SK-N-SH (cell line): ENCODE measurements around the gene MICAL2. TPM values are rescaled to one million over a fixed set of nuclear protein-coding genes. Genes with fewer than 3 reads are reported as not detected.

Experiments
- CTCF ChIA-PET: fragments of 300-600, 350-600 bp; formaldehyde crosslinking; extraction: SDS; loops from one replicate; lab custom pipeline; 2021; lab: Yijun Ruan, JAX
- POLR2A ChIA-PET: fragments of 350-600 bp; sonication (Branson Sonifier 250); formaldehyde crosslinking; extraction: SDS; loops from one replicate; lab custom pipeline; 2020; ENCODE audit warnings: antibody characterized with exemption, inconsistent platforms; lab: Yijun Ruan, JAX
- DNase-seq: peaks from one replicate; pipeline ENCODE4 v3.0.0; 2012
- H2AFZ ChIP-seq: fragments of 200-600 bp; sonication (generic); 2 replicates; pipeline ENCODE4 v1.8.1; 2016; ENCODE audit warnings: antibody characterized with exemption, mild to moderate bottlenecking, low read depth
- H3F3A ChIP-seq: fragments of 200-600 bp; sonication (generic); replicated peaks from 2 replicates; pipeline ENCODE3; 2016; ENCODE audit warnings: antibody characterized with exemption, mild to moderate bottlenecking; ENCODE audit not compliant: insufficient read depth
- H3K27ac ChIP-seq, 2 experiments: fragments of 200-500 bp in 1 of 2; fragments of 200-600 bp in 1 of 2; sonication (Bioruptor generic) in 1 of 2; sonication (generic), shearing (Covaris generic) in 1 of 2; 2 replicates each; pipeline versions ENCODE4 v1.5.1 to v1.6.1; 2014 to 2016; ENCODE audit warnings: low read depth in 2 of 2, inconsistent platforms in 1 of 2, low read length in 1 of 2, mild to moderate bottlenecking in 1 of 2, mixed read lengths in 1 of 2
- H3K27me3 ChIP-seq: fragments of 200-600 bp; sonication (generic), shearing (Covaris generic); 2 replicates; pipeline ENCODE4 v1.6.1; 2016; ENCODE audit warnings: mixed run types; ENCODE audit not compliant: insufficient read depth
- H3K36me3 ChIP-seq, 2 experiments: fragments of 200-500 bp in 1 of 2; fragments of 200-600 bp in 1 of 2; sonication (Bioruptor generic) in 1 of 2; sonication (generic) in 1 of 2; replicated peaks in 1 of 2; 2 replicates each; pipeline versions ENCODE3 to v1.5.1; 2014 to 2016; ENCODE audit warnings: low read length in 1 of 2, mild to moderate bottlenecking in 1 of 2; ENCODE audit not compliant: insufficient read depth in 2 of 2, control insufficient read depth in 1 of 2
- H3K4me1 ChIP-seq, 2 experiments: fragments of 200-500 bp in 1 of 2; fragments of 200-600 bp in 1 of 2; sonication (Bioruptor generic) in 1 of 2; sonication (generic), shearing (Covaris generic) in 1 of 2; 2 replicates each; pipeline versions ENCODE4 v1.5.1 to v1.6.1; 2014 to 2016; ENCODE audit warnings: low read depth in 1 of 2, low read length in 1 of 2, mixed run types in 1 of 2; ENCODE audit not compliant: insufficient read depth in 2 of 2, control insufficient read depth in 1 of 2
- H3K4me2 ChIP-seq: fragments of 200-600 bp; sonication (generic), shearing (Covaris generic); 2 replicates; pipeline ENCODE4 v1.6.1; 2017; ENCODE audit warnings: mixed run types
- H3K4me3 ChIP-seq, 2 experiments: fragments of 200-500 bp in 1 of 2; fragments of 200-600 bp in 1 of 2; sonication (Bioruptor generic) in 1 of 2; sonication (generic), shearing (Covaris generic) in 1 of 2; 2 replicates each; pipeline versions ENCODE4 v1.5.1 to v1.8.1; 2014 to 2016; ENCODE audit warnings: low read depth in 2 of 2, inconsistent platforms in 1 of 2, low read length in 1 of 2, mild to moderate bottlenecking in 1 of 2, mixed read lengths in 1 of 2, moderate library complexity in 1 of 2
- H3K79me2 ChIP-seq: fragments of 200-600 bp; sonication (generic); 2 replicates; pipeline ENCODE4 v1.8.1; 2017; ENCODE audit warnings: mild to moderate bottlenecking; ENCODE audit not compliant: insufficient read depth
- H3K9ac ChIP-seq: fragments of 200-600 bp; sonication (generic); 2 replicates; pipeline ENCODE4 v1.6.1; 2017; ENCODE audit warnings: mixed run types
- H3K9me2 ChIP-seq: fragments of 200-600 bp; sonication (generic); 2 replicates; pipeline ENCODE4 v1.6.1; 2017; ENCODE audit warnings: mixed run types
- H3K9me3 ChIP-seq: fragments of 200-600 bp; sonication (generic); 2 replicates; pipeline ENCODE4 v1.6.1; 2017; ENCODE audit warnings: mixed run types, mild to moderate bottlenecking, moderate library complexity
- H4K20me1 ChIP-seq: fragments of 200-600 bp; sonication (generic); 2 replicates; pipeline ENCODE4 v1.6.1; 2017; ENCODE audit warnings: mild to moderate bottlenecking, mixed run types; ENCODE audit not compliant: insufficient read depth
- CHD2 ChIP-seq: fragments of 150-350 bp; IDR thresholded peaks from 2 replicates; pipeline ENCODE4 v1.6.1; 2018; ENCODE audit warnings: low read length; ENCODE audit not compliant: partially characterized antibody
- ELF1 ChIP-seq: IDR thresholded peaks from 2 replicates; pipeline ENCODE4 v1.4.0; 2012
- EP300 ChIP-seq, 2 experiments: IDR thresholded peaks; 2 replicates each; pipeline versions ENCODE4 v1.4.0 to v1.6.1; 2012; ENCODE audit warnings: borderline replicate concordance in 1 of 2, low read depth in 1 of 2, low read length in 1 of 2
- EZH2phosphoT487 ChIP-seq: fragments of 200-600 bp; sonication (generic); IDR thresholded peaks from 2 replicates; pipeline ENCODE4 v1.6.1; 2017; ENCODE audit warnings: low read depth, mixed run types, mild to moderate bottlenecking, antibody characterized with exemption, moderate library complexity, borderline replicate concordance
- FOSL2 ChIP-seq: IDR thresholded peaks from 2 replicates; pipeline ENCODE4 v1.4.0; 2012; ENCODE audit warnings: low read depth, mild to moderate bottlenecking, moderate library complexity, borderline replicate concordance
- FOXJ3 ChIP-seq: sonication (generic); formaldehyde crosslinking; IDR thresholded peaks from 2 replicates; pipeline ENCODE4 v1.5.1; 2020; ENCODE audit warnings: mild to moderate bottlenecking, missing genetic modification reagents
- FOXM1 ChIP-seq: IDR thresholded peaks from 2 replicates; pipeline ENCODE4 v1.4.0; 2012; ENCODE audit warnings: low read depth, mild to moderate bottlenecking
- GABPA ChIP-seq: IDR thresholded peaks from 2 replicates; pipeline ENCODE4 v1.4.0; 2012; ENCODE audit warnings: low read depth, mild to moderate bottlenecking
- GATA2 ChIP-seq: sonication (generic); formaldehyde crosslinking; IDR thresholded peaks from 2 replicates; pipeline ENCODE4 v1.5.0; 2020; ENCODE audit warnings: mild to moderate bottlenecking, missing genetic modification reagents
- JUND ChIP-seq: IDR thresholded peaks from 2 replicates; pipeline ENCODE4 v1.4.0; 2012
- MEF2A ChIP-seq: IDR thresholded peaks from 2 replicates; pipeline ENCODE4 v1.4.0; 2012; ENCODE audit warnings: low read depth, borderline replicate concordance
- MXI1 ChIP-seq: IDR thresholded peaks from 2 replicates; pipeline ENCODE4 v1.6.1; 2012; ENCODE audit warnings: mild to moderate bottlenecking, low read depth, low read length, improper control_type of control experiment
- NFIC ChIP-seq: IDR thresholded peaks from 2 replicates; pipeline ENCODE4 v1.4.0; 2012; ENCODE audit warnings: borderline replicate concordance
- NRF1 ChIP-seq: IDR thresholded peaks from 2 replicates; pipeline ENCODE4 v1.6.1; 2012; ENCODE audit warnings: low read depth, mild to moderate bottlenecking, low read length
- POLR2AphosphoS5 ChIP-seq: IDR thresholded peaks from 2 replicates; pipeline ENCODE4 v1.6.1; 2012; ENCODE audit warnings: low read depth, low read length
- RAD21 ChIP-seq: IDR thresholded peaks from 2 replicates; pipeline ENCODE4 v1.6.1; 2012; ENCODE audit warnings: mild to moderate bottlenecking, low read length
- RCOR1 ChIP-seq: fragments of 150-350 bp; IDR thresholded peaks from 2 replicates; pipeline ENCODE4 v1.6.1; 2017; ENCODE audit warnings: antibody characterized with exemption, low read length
- RFX5 ChIP-seq: IDR thresholded peaks from 2 replicates; pipeline ENCODE4 v1.6.1; 2012; ENCODE audit warnings: mild to moderate bottlenecking, improper control_type of control experiment, low read length
- RXRA ChIP-seq: IDR thresholded peaks from 2 replicates; pipeline ENCODE4 v1.4.0; 2012; ENCODE audit warnings: low read depth, mild to moderate bottlenecking, borderline replicate concordance
- SIN3A ChIP-seq: IDR thresholded peaks from 2 replicates; pipeline ENCODE4 v1.6.1; 2012; ENCODE audit warnings: low read depth, mild to moderate bottlenecking, low read length, moderate library complexity, borderline replicate concordance
- SMC3 ChIP-seq: IDR thresholded peaks from 2 replicates; pipeline ENCODE4 v1.6.1; 2012; ENCODE audit warnings: low read depth, low read length, improper control_type of control experiment
- TCF12 ChIP-seq: IDR thresholded peaks from 2 replicates; pipeline ENCODE4 v1.4.0; 2012
- TEAD4 ChIP-seq: IDR thresholded peaks from 2 replicates; pipeline ENCODE4 v1.4.0; 2012; ENCODE audit warnings: mild to moderate bottlenecking, borderline replicate concordance; ENCODE audit not compliant: insufficient read depth
- WGBS: methylation state at CpG from one replicate; pipeline ENCODE4 v1.1.6; 2017; ENCODE audit warnings: low lambda C conversion rate; 5-methylcytosine and 5-hydroxymethylcytosine counted together
- polyA plus RNA-seq, 3 experiments: library from polyadenylated mRNA; depleted of rRNA; stranded (reverse); fragments of >200 nt; gene quantifications; 2 replicates each; pipeline ENCODE4 v1.2.3, GENCODE V29; 2012
- TF ChIP-seq, protein P1 (sequence below): IDR thresholded peaks from 2 replicates; pipeline ENCODE4 v1.4.0; 2012; ENCODE audit warnings: low read depth
- TF ChIP-seq, protein P2 (sequence below): IDR thresholded peaks from 2 replicates; pipeline ENCODE4 v1.6.1; 2012; ENCODE audit warnings: mild to moderate bottlenecking, low read depth, low read length, moderate library complexity
- TF ChIP-seq, protein P3 (sequence below): fragments of 200-600 bp; sonication (generic); IDR thresholded peaks from 2 replicates; pipeline ENCODE4 v1.6.1; 2017; ENCODE audit warnings: antibody characterized with exemption, mild to moderate bottlenecking, moderate library complexity
- TF ChIP-seq, protein P4 (sequence below): IDR thresholded peaks from 2 replicates; pipeline ENCODE4 v1.4.0; 2012; ENCODE audit warnings: low read depth, borderline replicate concordance
- TF ChIP-seq, protein P5 (sequence below): fragments of 150-350 bp; IDR thresholded peaks from 2 replicates; pipeline ENCODE4 v1.6.1; 2016; ENCODE audit warnings: mild to moderate bottlenecking, low read depth, low read length

MICAL2 gene
- polyA plus RNA-seq, 1 of the 3 experiments (the other 2 are of a cell fraction), result 54.6 TPM

DNA sequence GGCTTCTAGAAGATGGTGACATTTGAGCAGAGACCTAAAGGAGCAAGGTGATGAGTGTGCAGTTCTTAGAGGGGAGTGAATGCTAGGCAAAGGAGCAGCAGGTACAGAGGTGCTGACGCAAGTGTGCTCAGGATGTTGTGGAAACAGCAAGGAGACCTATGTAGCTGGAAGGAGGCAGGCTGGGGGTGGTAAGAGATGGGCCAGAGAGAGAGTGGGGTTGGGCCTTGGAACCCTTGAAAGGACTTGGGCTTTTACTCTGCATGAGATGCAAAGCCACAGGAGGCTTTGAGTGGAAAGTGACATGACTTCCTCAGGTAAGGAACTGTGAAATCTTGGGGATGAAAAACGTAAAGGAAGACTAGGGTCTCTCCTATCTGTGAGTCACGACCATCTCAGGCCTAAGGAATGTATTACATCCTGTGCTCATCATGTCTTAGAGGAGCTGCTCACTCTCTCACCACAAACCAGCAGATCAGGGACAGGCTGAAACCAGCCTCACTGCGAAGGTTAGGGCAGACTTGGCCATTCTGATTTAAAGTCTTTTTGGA is 65.4 kb downstream of the MICAL2 start:
- no peaks in the 10 kb centered on the region for H3K9me3 ChIP-seq
- H4K20me1 ChIP-seq, result no peaks in the 10 kb centered on the region
- POLR2A ChIA-PET, result no interaction called here
- H3K27ac ChIP-seq, result peak overlapping the region; percentile 3 to 99; a peak in 3 of 4 replicates
- H3K9me2 ChIP-seq, result no peaks in the 10 kb centered on the region
- no peaks in the 10 kb centered on the region for H3K27me3 ChIP-seq
- H3F3A ChIP-seq, result peaks cover 70% of the 10 kb centered on the region
- peaks cover 0 to 51% of the 10 kb centered on the region in 2 experiments; a peak in 2 of 4 replicates for H3K4me1 ChIP-seq
- peaks cover 88% of the 10 kb centered on the region for H3K79me2 ChIP-seq
- H2AFZ ChIP-seq, result no peak overlapping the region
- CTCF ChIA-PET, result no interaction called here
- peaks cover 0 to 42% of the 10 kb centered on the region in 2 experiments for H3K36me3 ChIP-seq
- no peak overlapping the region for H3K4me3 ChIP-seq
- DNase-seq, result no peak
- H3K9ac ChIP-seq, result peak overlapping the region; percentile 67
- H3K4me2 ChIP-seq, result peak overlapping the region; percentile 25; the same call in 1 of the 2 replicates
- 4% methylated on average over 4 of the region's 4 CpGs for WGBS
- TF ChIP-seq, protein P1, sequence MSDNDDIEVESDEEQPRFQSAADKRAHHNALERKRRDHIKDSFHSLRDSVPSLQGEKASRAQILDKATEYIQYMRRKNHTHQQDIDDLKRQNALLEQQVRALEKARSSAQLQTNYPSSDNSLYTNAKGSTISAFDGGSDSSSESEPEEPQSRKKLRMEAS, result peak; percentile 64; the same call in 1 of the 2 replicates
- TF ChIP-seq, protein P2, sequence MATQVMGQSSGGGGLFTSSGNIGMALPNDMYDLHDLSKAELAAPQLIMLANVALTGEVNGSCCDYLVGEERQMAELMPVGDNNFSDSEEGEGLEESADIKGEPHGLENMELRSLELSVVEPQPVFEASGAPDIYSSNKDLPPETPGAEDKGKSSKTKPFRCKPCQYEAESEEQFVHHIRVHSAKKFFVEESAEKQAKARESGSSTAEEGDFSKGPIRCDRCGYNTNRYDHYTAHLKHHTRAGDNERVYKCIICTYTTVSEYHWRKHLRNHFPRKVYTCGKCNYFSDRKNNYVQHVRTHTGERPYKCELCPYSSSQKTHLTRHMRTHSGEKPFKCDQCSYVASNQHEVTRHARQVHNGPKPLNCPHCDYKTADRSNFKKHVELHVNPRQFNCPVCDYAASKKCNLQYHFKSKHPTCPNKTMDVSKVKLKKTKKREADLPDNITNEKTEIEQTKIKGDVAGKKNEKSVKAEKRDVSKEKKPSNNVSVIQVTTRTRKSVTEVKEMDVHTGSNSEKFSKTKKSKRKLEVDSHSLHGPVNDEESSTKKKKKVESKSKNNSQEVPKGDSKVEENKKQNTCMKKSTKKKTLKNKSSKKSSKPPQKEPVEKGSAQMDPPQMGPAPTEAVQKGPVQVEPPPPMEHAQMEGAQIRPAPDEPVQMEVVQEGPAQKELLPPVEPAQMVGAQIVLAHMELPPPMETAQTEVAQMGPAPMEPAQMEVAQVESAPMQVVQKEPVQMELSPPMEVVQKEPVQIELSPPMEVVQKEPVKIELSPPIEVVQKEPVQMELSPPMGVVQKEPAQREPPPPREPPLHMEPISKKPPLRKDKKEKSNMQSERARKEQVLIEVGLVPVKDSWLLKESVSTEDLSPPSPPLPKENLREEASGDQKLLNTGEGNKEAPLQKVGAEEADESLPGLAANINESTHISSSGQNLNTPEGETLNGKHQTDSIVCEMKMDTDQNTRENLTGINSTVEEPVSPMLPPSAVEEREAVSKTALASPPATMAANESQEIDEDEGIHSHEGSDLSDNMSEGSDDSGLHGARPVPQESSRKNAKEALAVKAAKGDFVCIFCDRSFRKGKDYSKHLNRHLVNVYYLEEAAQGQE, result no peak
- TF ChIP-seq POLR2AphosphoS5 (peak; percentile 55; the same call in 1 of the 2 replicates), RXRA (peak; percentile 45; the same call in 1 of the 2 replicates), GATA2 (CRISPR knock-in tag) (no peak), FOXM1 (no peak), SMC3 (no peak), TEAD4 (peak; percentile 50; the same call in 1 of the 2 replicates), RFX5 (no peak), NFIC (peak; percentile 58; the same call in 1 of the 2 replicates), NRF1 (no peak), JUND (peak; percentile 89), MEF2A (no peak), SIN3A (no peak), MXI1 (no peak), RAD21 (no peak), RCOR1 (no peak), ELF1 (no peak), CHD2 (no peak), FOXJ3 (no peak), EP300 (IDR thresholded peaks at IDR 0.05; ENCODE audit: borderline replicate concordance in 1 of 2, low read depth in 1 of 2, low read length in 1 of 2) (peak in 1 of 2 experiments; percentile 81; a peak in 1 of 4 replicates), TCF12 (peak; percentile 84), FOSL2 (peak; percentile 94), EZH2phosphoT487 (no peak), GABPA (no peak)
- TF ChIP-seq, protein P3, sequence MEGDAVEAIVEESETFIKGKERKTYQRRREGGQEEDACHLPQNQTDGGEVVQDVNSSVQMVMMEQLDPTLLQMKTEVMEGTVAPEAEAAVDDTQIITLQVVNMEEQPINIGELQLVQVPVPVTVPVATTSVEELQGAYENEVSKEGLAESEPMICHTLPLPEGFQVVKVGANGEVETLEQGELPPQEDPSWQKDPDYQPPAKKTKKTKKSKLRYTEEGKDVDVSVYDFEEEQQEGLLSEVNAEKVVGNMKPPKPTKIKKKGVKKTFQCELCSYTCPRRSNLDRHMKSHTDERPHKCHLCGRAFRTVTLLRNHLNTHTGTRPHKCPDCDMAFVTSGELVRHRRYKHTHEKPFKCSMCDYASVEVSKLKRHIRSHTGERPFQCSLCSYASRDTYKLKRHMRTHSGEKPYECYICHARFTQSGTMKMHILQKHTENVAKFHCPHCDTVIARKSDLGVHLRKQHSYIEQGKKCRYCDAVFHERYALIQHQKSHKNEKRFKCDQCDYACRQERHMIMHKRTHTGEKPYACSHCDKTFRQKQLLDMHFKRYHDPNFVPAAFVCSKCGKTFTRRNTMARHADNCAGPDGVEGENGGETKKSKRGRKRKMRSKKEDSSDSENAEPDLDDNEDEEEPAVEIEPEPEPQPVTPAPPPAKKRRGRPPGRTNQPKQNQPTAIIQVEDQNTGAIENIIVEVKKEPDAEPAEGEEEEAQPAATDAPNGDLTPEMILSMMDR, result no peak
- TF ChIP-seq, protein P4, sequence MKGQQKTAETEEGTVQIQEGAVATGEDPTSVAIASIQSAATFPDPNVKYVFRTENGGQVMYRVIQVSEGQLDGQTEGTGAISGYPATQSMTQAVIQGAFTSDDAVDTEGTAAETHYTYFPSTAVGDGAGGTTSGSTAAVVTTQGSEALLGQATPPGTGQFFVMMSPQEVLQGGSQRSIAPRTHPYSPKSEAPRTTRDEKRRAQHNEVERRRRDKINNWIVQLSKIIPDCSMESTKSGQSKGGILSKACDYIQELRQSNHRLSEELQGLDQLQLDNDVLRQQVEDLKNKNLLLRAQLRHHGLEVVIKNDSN, result no peak
- TF ChIP-seq, protein P5, sequence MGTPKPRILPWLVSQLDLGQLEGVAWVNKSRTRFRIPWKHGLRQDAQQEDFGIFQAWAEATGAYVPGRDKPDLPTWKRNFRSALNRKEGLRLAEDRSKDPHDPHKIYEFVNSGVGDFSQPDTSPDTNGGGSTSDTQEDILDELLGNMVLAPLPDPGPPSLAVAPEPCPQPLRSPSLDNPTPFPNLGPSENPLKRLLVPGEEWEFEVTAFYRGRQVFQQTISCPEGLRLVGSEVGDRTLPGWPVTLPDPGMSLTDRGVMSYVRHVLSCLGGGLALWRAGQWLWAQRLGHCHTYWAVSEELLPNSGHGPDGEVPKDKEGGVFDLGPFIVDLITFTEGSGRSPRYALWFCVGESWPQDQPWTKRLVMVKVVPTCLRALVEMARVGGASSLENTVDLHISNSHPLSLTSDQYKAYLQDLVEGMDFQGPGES, result no peak
